ENCODE results near the gene TSPAN18.

The TSPAN18 gene

GRCh38 chr11:44737245-44738085 lies 10.7 kb downstream of the TSPAN18 start:
- no peak for DNase-seq (ENCODE audit: low read depth in 1 of 2, low spot score in 1 of 2)

- DNase-seq (ENCODE audit: low read depth in 1 of 2, low spot score in 1 of 2) = no peak
Measured at GRCh38 chr11:44738791-44739190, 12.0 kb downstream of the TSPAN18 start.

GRCh38 chr11:44740967-44741366 lies 14.2 kb downstream of the TSPAN18 start:
- DNase-seq (ENCODE audit: low read depth in 1 of 2, low spot score in 1 of 2) = no peak

GRCh38 chr11:44741976-44742375 lies 15.2 kb downstream of the TSPAN18 start:
- DNase-seq (ENCODE audit: low read depth in 1 of 2, low spot score in 1 of 2) = no peak

- no peak for DNase-seq (ENCODE audit: low read depth in 1 of 2, low spot score in 1 of 2)
Measured at GRCh38 chr11:44742508-44743246, 15.9 kb downstream of the TSPAN18 start.

- DNase-seq (ENCODE audit: low read depth in 1 of 2, low spot score in 1 of 2) = no peak
Measured at GRCh38 chr11:44743326-44743725, 16.6 kb downstream of the TSPAN18 start.

GRCh38 chr11:44743959-44744557 lies 17.3 kb downstream of the TSPAN18 start:
- DNase-seq (ENCODE audit: low read depth in 1 of 2, low spot score in 1 of 2) = no peak

- DNase-seq (ENCODE audit: low read depth in 1 of 2, low spot score in 1 of 2) = no peak
Measured at GRCh38 chr11:44746894-44747293, 20.1 kb downstream of the TSPAN18 start.

- no peak for DNase-seq (ENCODE audit: low read depth in 1 of 2, low spot score in 1 of 2)
Measured at GRCh38 chr11:44747316-44747715, 20.6 kb downstream of the TSPAN18 start.

GRCh38 chr11:44747836-44748235 lies 21.1 kb downstream of the TSPAN18 start:
- no peak for DNase-seq (ENCODE audit: low read depth in 1 of 2, low spot score in 1 of 2)

GRCh38 chr11:44748606-44749005 lies 21.8 kb downstream of the TSPAN18 start:
- no peak for DNase-seq (ENCODE audit: low read depth in 1 of 2, low spot score in 1 of 2)

GRCh38 chr11:44749189-44749588 lies 22.4 kb downstream of the TSPAN18 start:
- DNase-seq (ENCODE audit: low read depth in 1 of 2, low spot score in 1 of 2) = no peak

- DNase-seq (ENCODE audit: low read depth in 1 of 2, low spot score in 1 of 2) = no peak
Measured at GRCh38 chr11:44750551-44751465, 24.0 kb downstream of the TSPAN18 start.

GRCh38 chr11:44752300-44752699 lies 25.5 kb downstream of the TSPAN18 start:
- no peak for DNase-seq (ENCODE audit: low read depth in 1 of 2, low spot score in 1 of 2)

- no peak for DNase-seq (ENCODE audit: low read depth in 1 of 2, low spot score in 1 of 2)
Measured at GRCh38 chr11:44752713-44753112, 26.0 kb downstream of the TSPAN18 start.

- DNase-seq (ENCODE audit: low read depth in 1 of 2, low spot score in 1 of 2) = no peak
Measured at GRCh38 chr11:44753961-44754645, 27.3 kb downstream of the TSPAN18 start.

- DNase-seq (ENCODE audit: low read depth in 1 of 2, low spot score in 1 of 2) = no peak
Measured at GRCh38 chr11:44754876-44755555, 28.3 kb downstream of the TSPAN18 start.

- no peak for DNase-seq (ENCODE audit: low read depth in 1 of 2, low spot score in 1 of 2)
Measured at GRCh38 chr11:44755556-44756523, 29.1 kb downstream of the TSPAN18 start.

- no peak for DNase-seq (ENCODE audit: low read depth in 1 of 2, low spot score in 1 of 2)
Measured at GRCh38 chr11:44758983-44759382, 32.2 kb downstream of the TSPAN18 start.
